ENCODE data around the gene GLRA3.

GRCh38 chr4:174611792-174612191 lies 217.3 kb downstream of the GLRA3 start:
- TF ChIP-seq, protein P1, sequence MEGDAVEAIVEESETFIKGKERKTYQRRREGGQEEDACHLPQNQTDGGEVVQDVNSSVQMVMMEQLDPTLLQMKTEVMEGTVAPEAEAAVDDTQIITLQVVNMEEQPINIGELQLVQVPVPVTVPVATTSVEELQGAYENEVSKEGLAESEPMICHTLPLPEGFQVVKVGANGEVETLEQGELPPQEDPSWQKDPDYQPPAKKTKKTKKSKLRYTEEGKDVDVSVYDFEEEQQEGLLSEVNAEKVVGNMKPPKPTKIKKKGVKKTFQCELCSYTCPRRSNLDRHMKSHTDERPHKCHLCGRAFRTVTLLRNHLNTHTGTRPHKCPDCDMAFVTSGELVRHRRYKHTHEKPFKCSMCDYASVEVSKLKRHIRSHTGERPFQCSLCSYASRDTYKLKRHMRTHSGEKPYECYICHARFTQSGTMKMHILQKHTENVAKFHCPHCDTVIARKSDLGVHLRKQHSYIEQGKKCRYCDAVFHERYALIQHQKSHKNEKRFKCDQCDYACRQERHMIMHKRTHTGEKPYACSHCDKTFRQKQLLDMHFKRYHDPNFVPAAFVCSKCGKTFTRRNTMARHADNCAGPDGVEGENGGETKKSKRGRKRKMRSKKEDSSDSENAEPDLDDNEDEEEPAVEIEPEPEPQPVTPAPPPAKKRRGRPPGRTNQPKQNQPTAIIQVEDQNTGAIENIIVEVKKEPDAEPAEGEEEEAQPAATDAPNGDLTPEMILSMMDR (IDR thresholded peaks at IDR 0.05), result no peak
- TF ChIP-seq POLR2AphosphoS5 (IDR thresholded peaks at IDR 0.05; ENCODE audit: insufficient read depth in 1 of 2, low read depth in 1 of 2), result no peak
- TF ChIP-seq POLR2A (IDR thresholded peaks at IDR 0.05), result no peak

All from vagina (tissue), 2 donors.